OCI-LY1 (cell line): ENCODE results near the gene NUP42.
"Not testable (repeated sequence)": the region's sequence is repeated elsewhere in the genome, so short reads cannot be mapped to it uniquely, and the experiment has no call there.

ENCODE experiments used
- H2AFZ ChIP-seq: fragments of 200-600 bp; sonication (generic), shearing (Covaris generic); 2 replicates; pipeline ENCODE4 v1.6.0; 2014; ENCODE audit warnings: antibody characterized with exemption, mild to moderate bottlenecking, low read length
- H3F3A ChIP-seq: fragments of 200-600 bp; sonication (generic), shearing (Covaris generic); 2 replicates; pipeline ENCODE4 v1.6.0; 2014; ENCODE audit warnings: mild to moderate bottlenecking, antibody characterized with exemption, low read length, moderate library complexity; ENCODE audit not compliant: insufficient read depth
- H3K27ac ChIP-seq: fragments of 200-600 bp; sonication (generic); 2 replicates; pipeline ENCODE4 v1.5.1; 2014; ENCODE audit warnings: low read length, mixed run types, mild to moderate bottlenecking, low read depth; ENCODE audit not compliant: poor library complexity, severe bottlenecking
- H3K27me3 ChIP-seq: fragments of 200-600 bp; sonication (generic); 2 replicates; pipeline ENCODE4 v1.6.0; 2014; ENCODE audit warnings: antibody characterized with exemption, mild to moderate bottlenecking, low read length, moderate library complexity; ENCODE audit not compliant: insufficient read depth
- H3K36me3 ChIP-seq: fragments of 200-600 bp; sonication (generic); 2 replicates; pipeline ENCODE4 v1.6.1; 2014; ENCODE audit warnings: mild to moderate bottlenecking, antibody characterized with exemption, low read length, moderate library complexity, mixed read lengths; ENCODE audit not compliant: insufficient read depth
- H3K4me1 ChIP-seq: fragments of 200-600 bp; sonication (generic); 2 replicates; pipeline ENCODE4 v1.5.1; 2014; ENCODE audit warnings: mild to moderate bottlenecking, low read length, moderate library complexity; ENCODE audit not compliant: insufficient read depth, severe bottlenecking
- H3K4me2 ChIP-seq: fragments of 200-600 bp; sonication (generic), shearing (Covaris generic); 2 replicates; pipeline ENCODE4 v1.6.1; 2014; ENCODE audit warnings: low read length
- H3K4me3 ChIP-seq: fragments of 200-600 bp; sonication (generic); 2 replicates; pipeline ENCODE4 v1.5.1; 2014; ENCODE audit warnings: low read length, low read depth, mild to moderate bottlenecking, mixed read lengths; ENCODE audit not compliant: poor library complexity, severe bottlenecking
- H3K79me2 ChIP-seq: fragments of 200-600 bp; shearing (Covaris generic); 2 replicates; pipeline ENCODE4 v1.6.1; 2016; ENCODE audit warnings: mixed run types, low read length, mixed read lengths; ENCODE audit not compliant: insufficient read depth
- H3K9ac ChIP-seq: fragments of 200-600 bp; sonication (generic), shearing (Covaris generic); 2 replicates; pipeline ENCODE4 v1.6.1; 2014; ENCODE audit warnings: mild to moderate bottlenecking, low read length, mixed read lengths
- H3K9me2 ChIP-seq: fragments of 200-600 bp; sonication (generic), shearing (Covaris generic); 2 replicates; pipeline ENCODE4 v1.6.1; 2014; ENCODE audit warnings: low read depth, mild to moderate bottlenecking, low read length, mixed read lengths
- H3K9me3 ChIP-seq: fragments of 200-600 bp; shearing (Covaris generic); 2 replicates; pipeline ENCODE4 v1.6.1; 2014; ENCODE audit warnings: low read length, mixed read lengths
- H4K20me1 ChIP-seq: fragments of 200-600 bp; sonication (generic), shearing (Covaris generic); 2 replicates; pipeline ENCODE4 v1.6.0; 2016; ENCODE audit warnings: mild to moderate bottlenecking, low read length; ENCODE audit not compliant: insufficient read depth
- CTCF ChIP-seq: fragments of 200-600 bp; sonication (generic), shearing (Covaris generic); IDR thresholded peaks from 2 replicates; pipeline ENCODE4 v1.5.1; 2017; ENCODE audit warnings: mild to moderate bottlenecking, antibody characterized with exemption, low read length, moderate library complexity, mixed read lengths
- EZH2 ChIP-seq: fragments of 200-600 bp; sonication (generic), shearing (Covaris generic); IDR thresholded peaks from 2 replicates; pipeline ENCODE4 v1.8.0; 2017; ENCODE audit warnings: borderline replicate concordance, mixed run types, mild to moderate bottlenecking, antibody characterized with exemption, low read length, moderate library complexity, mixed read lengths

Gene NUP42

GRCh38 chr7:23218196-23218595, 36.3 kb downstream of the NUP42 start:
- no peak overlapping the region for H3K27ac ChIP-seq
- H3K9me2 ChIP-seq = no peaks in the 10 kb centered on the region
- no peak overlapping the region for H3K4me2 ChIP-seq
- no peak overlapping the region for H3K4me3 ChIP-seq
- H3F3A ChIP-seq = no peaks in the 10 kb centered on the region
- H3K4me1 ChIP-seq = no peaks in the 10 kb centered on the region
- no peaks in the 10 kb centered on the region for H3K79me2 ChIP-seq
- H3K36me3 ChIP-seq = no peaks in the 10 kb centered on the region
- no peaks in the 10 kb centered on the region for H4K20me1 ChIP-seq
- H3K27me3 ChIP-seq = peaks cover 9% of the 10 kb centered on the region; the same call in 1 of the 2 replicates
- no peak overlapping the region for H2AFZ ChIP-seq
- no peaks in the 10 kb centered on the region for H3K9me3 ChIP-seq
- TF ChIP-seq CTCF (no peak), EZH2 (no peak)
- no peak overlapping the region for H3K9ac ChIP-seq

GRCh38 chr7:23220690-23221305, 39.0 kb downstream of the NUP42 start:
- Histone ChIP-seq H2AFZ (no peak overlapping the region), H3K27me3 (peaks cover 9% of the 10 kb centered on the region; the same call in 1 of the 2 replicates), H4K20me1 (no peaks in the 10 kb centered on the region), H3K9me3 (no peaks in the 10 kb centered on the region), H3F3A (no peaks in the 10 kb centered on the region), H3K9me2 (no peaks in the 10 kb centered on the region), H3K27ac (no peak overlapping the region), H3K9ac (no peak overlapping the region), H3K4me2 (no peak overlapping the region), H3K79me2 (no peaks in the 10 kb centered on the region), H3K36me3 (no peaks in the 10 kb centered on the region), H3K4me1 (no peaks in the 10 kb centered on the region), H3K4me3 (no peak overlapping the region)
- TF ChIP-seq EZH2 (no peak), CTCF (no peak)

- Histone ChIP-seq H3K9me3 (no peaks in the 10 kb centered on the region), H3K4me2 (no peak overlapping the region), H3F3A (no peaks in the 10 kb centered on the region), H3K4me1 (no peaks in the 10 kb centered on the region), H3K4me3 (no peak overlapping the region), H3K9ac (no peak overlapping the region), H3K79me2 (no peaks in the 10 kb centered on the region), H3K27me3 (peaks cover 9% of the 10 kb centered on the region), H3K9me2 (no peaks in the 10 kb centered on the region), H3K27ac (no peak overlapping the region), H4K20me1 (no peaks in the 10 kb centered on the region), H2AFZ (no peak overlapping the region), H3K36me3 (no peaks in the 10 kb centered on the region)
- TF ChIP-seq CTCF (no peak), EZH2 (no peak)
Measured at GRCh38 chr7:23222439-23223030, 40.7 kb downstream of the NUP42 start.

GRCh38 chr7:23224364-23224763, 42.5 kb downstream of the NUP42 start:
- not testable (repeated sequence) for H3K9me2 ChIP-seq, H3K4me2 ChIP-seq, H3K79me2 ChIP-seq, H2AFZ ChIP-seq, H3K27ac ChIP-seq, H3K36me3 ChIP-seq, H4K20me1 ChIP-seq, H3K9ac ChIP-seq, H3K4me1 ChIP-seq, H3K4me3 ChIP-seq, H3K27me3 ChIP-seq, H3F3A ChIP-seq, H3K9me3 ChIP-seq
